HG03135 (cell line): ENCODE measurements around the gene CNTN4.
A peak's percentile ranks its signal among the peaks of the same experiment; 100 is the strongest.

Source experiments
- ATAC-seq: cut with Tn5 transposase; IDR thresholded peaks from one replicate; pipeline ENCODE4 v1.9.1; 2021; ENCODE audit warnings: mild to moderate bottlenecking, moderate library complexity; ENCODE audit not compliant: unreplicated experiment

Gene CNTN4

GRCh38 chr3:3081381-3082233 is 982.9 kb downstream of the CNTN4 start:
- ATAC-seq: peak; percentile 43

GRCh38 chr3:3082234-3082924 is 983.7 kb downstream of the CNTN4 start:
- ATAC-seq: peak; percentile 77

- ATAC-seq: no peak
These were observed 986.2 kb downstream of the CNTN4 start for GRCh38 chr3:3084890-3085289.

- no peak for ATAC-seq
These were observed 987.1 kb downstream of the CNTN4 start for GRCh38 chr3:3085782-3086181.

GRCh38 chr3:3086239-3086638 is 987.6 kb downstream of the CNTN4 start:
- ATAC-seq: no peak

- ATAC-seq: no peak
These were observed 988.6 kb downstream of the CNTN4 start for GRCh38 chr3:3087279-3087678.

GRCh38 chr3:3087716-3088465 is 989.2 kb downstream of the CNTN4 start:
- ATAC-seq: no peak

GRCh38 chr3:3089017-3089416 is 990.4 kb downstream of the CNTN4 start:
- peak; percentile 100 for ATAC-seq

- ATAC-seq: no peak
These were observed 999.3 kb downstream of the CNTN4 start for GRCh38 chr3:3097958-3098357.

- ATAC-seq: no peak
These were observed 1003.2 kb downstream of the CNTN4 start for GRCh38 chr3:3101660-3102458.

- no peak for ATAC-seq
These were observed 1004.1 kb downstream of the CNTN4 start for GRCh38 chr3:3102751-3103150.

- no peak for ATAC-seq
These were observed 1006.6 kb downstream of the CNTN4 start for GRCh38 chr3:3105246-3105645.

- no peak for ATAC-seq
These were observed 1007.1 kb downstream of the CNTN4 start for GRCh38 chr3:3105815-3106214.

GRCh38 chr3:3107181-3107580 is 1008.5 kb downstream of the CNTN4 start:
- ATAC-seq: no peak
